COR-L47 (cell line): ENCODE measurements around the gene SRSF1.
"Not testable (repeated sequence)": the region's sequence is repeated elsewhere in the genome, so short reads cannot be mapped to it uniquely, and the experiment has no call there.

Experiments used
- DNase-seq: peaks from one replicate; lab custom pipeline; 2025; lab: John Stamatoyannopoulos, UW

Gene SRSF1

GRCh38 chr17:57990037-57990436, 17.0 kb downstream of the SRSF1 start:
- no peak for DNase-seq

- DNase-seq: peak; percentile 81
Observed at GRCh38 chr17:57988301-57989250, 18.5 kb downstream of the SRSF1 start.

GRCh38 chr17:57987581-57988300, 19.3 kb downstream of the SRSF1 start, which contains the start of gene VEZF1:
Gene VEZF1 (minus strand): TSS chr17:57988254. CDS start chr17:57988111, 143 bp downstream.
- peak; percentile 81 for DNase-seq

GRCh38 chr17:57986841-57987580, 20.0 kb downstream of the SRSF1 start:
- DNase-seq: no peak

- no peak for DNase-seq
Observed at GRCh38 chr17:57985675-57985974, 21.4 kb downstream of the SRSF1 start.

- DNase-seq: no peak
Observed at GRCh38 chr17:57984936-57985674, 21.9 kb downstream of the SRSF1 start.

- DNase-seq: no peak
Observed at GRCh38 chr17:57984261-57984890, 22.7 kb downstream of the SRSF1 start.

GRCh38 chr17:57983446-57983845, 23.6 kb downstream of the SRSF1 start:
- no peak for DNase-seq

- no peak for DNase-seq
Observed at GRCh38 chr17:57982452-57983170, 24.4 kb downstream of the SRSF1 start.

GRCh38 chr17:57980522-57980921, 26.5 kb downstream of the SRSF1 start:
- DNase-seq: no peak

GRCh38 chr17:57979076-57979475, 28.0 kb downstream of the SRSF1 start:
- DNase-seq: no peak

- no peak for DNase-seq
Observed at GRCh38 chr17:57976594-57976993, 30.5 kb downstream of the SRSF1 start.

GRCh38 chr17:57975044-57975443, 32.0 kb downstream of the SRSF1 start:
- DNase-seq: no peak

- not testable (repeated sequence) for DNase-seq
Observed at GRCh38 chr17:57974053-57974824, 32.8 kb downstream of the SRSF1 start.

- no peak for DNase-seq
Observed at GRCh38 chr17:57972151-57972550, 34.9 kb downstream of the SRSF1 start.

GRCh38 chr17:57971572-57971971, 35.5 kb downstream of the SRSF1 start:
- no peak for DNase-seq

- no peak for DNase-seq
Observed at GRCh38 chr17:57970710-57971109, 36.3 kb downstream of the SRSF1 start.

- DNase-seq: no peak
Observed at GRCh38 chr17:57968456-57968855, 38.6 kb downstream of the SRSF1 start.

GRCh38 chr17:57966875-57967274, 40.2 kb downstream of the SRSF1 start:
- DNase-seq: no peak

GRCh38 chr17:57966246-57966645, 40.8 kb downstream of the SRSF1 start:
- no peak for DNase-seq
